H9 (cell line): ENCODE results near the gene BMP7. TPM values are rescaled to one million over a fixed set of nuclear protein-coding genes. Genes with fewer than 3 reads are reported as not detected.

Experiments
- DNase-seq: peaks from one replicate; pipeline ENCODE4 v3.0.0-alpha.2; 2017
- H2AFZ ChIP-seq: one replicate; pipeline ENCODE4 v1.6.1; 2013; ENCODE audit warnings: mild to moderate bottlenecking, low read length, control low read depth, moderate library complexity
- H2AK5ac ChIP-seq: 2 replicates; pipeline ENCODE4 v1.6.1; 2013; ENCODE audit warnings: low read length, control low read depth, mixed read lengths; ENCODE audit not compliant: insufficient read length
- H2BK120ac ChIP-seq: one replicate; pipeline ENCODE4 v1.6.1; 2013; ENCODE audit warnings: low read depth, mild to moderate bottlenecking, low read length, control low read depth, inconsistent platforms; ENCODE audit not compliant: poor library complexity, severe bottlenecking
- H2BK12ac ChIP-seq: 2 replicates; pipeline ENCODE4 v1.6.1; 2013; ENCODE audit warnings: low read length, control low read depth, mixed read lengths, low read depth; ENCODE audit not compliant: insufficient read length
- H2BK15ac ChIP-seq: 2 replicates; pipeline ENCODE4 v1.6.1; 2013; ENCODE audit warnings: low read depth, low read length, control low read depth
- H2BK20ac ChIP-seq: one replicate; pipeline ENCODE4 v1.6.1; 2013; ENCODE audit warnings: low read depth, mild to moderate bottlenecking, low read length, control low read depth, inconsistent platforms; ENCODE audit not compliant: poor library complexity, severe bottlenecking
- H2BK5ac ChIP-seq: 2 replicates; pipeline ENCODE4 v1.6.1; 2013; ENCODE audit warnings: low read length, control low read depth, mixed read lengths; ENCODE audit not compliant: insufficient read length
- H3K14ac ChIP-seq: 2 replicates; pipeline ENCODE4 v1.6.1; 2013; ENCODE audit warnings: low read length, control low read depth; ENCODE audit not compliant: insufficient read depth
- H3K18ac ChIP-seq: 2 replicates; pipeline ENCODE4 v1.6.1; 2013; ENCODE audit warnings: low read depth, mild to moderate bottlenecking, mixed read lengths, low read length, control low read depth; ENCODE audit not compliant: insufficient read length
- H3K23ac ChIP-seq: 2 replicates; pipeline ENCODE4 v1.6.1; 2013; ENCODE audit warnings: low read length, control low read depth, mixed read lengths, low read depth; ENCODE audit not compliant: insufficient read length
- H3K23me2 ChIP-seq: 2 replicates; pipeline ENCODE4 v1.6.1; 2013; ENCODE audit warnings: low read depth, mild to moderate bottlenecking, mixed read lengths, low read length, control low read depth; ENCODE audit not compliant: insufficient read length, poor library complexity, severe bottlenecking
- H3K27ac ChIP-seq: 2 replicates; pipeline ENCODE4 v1.5.1; 2013; ENCODE audit warnings: low read length, control low read depth, mixed read lengths, low read depth; ENCODE audit not compliant: insufficient read length
- H3K27me3 ChIP-seq: 2 replicates; pipeline ENCODE4 v1.6.1; 2013; ENCODE audit warnings: low read length, control low read depth, inconsistent platforms; ENCODE audit not compliant: insufficient read depth
- H3K4ac ChIP-seq: 2 replicates; pipeline ENCODE4 v1.6.1; 2013; ENCODE audit warnings: low read depth, mild to moderate bottlenecking, control low read depth, inconsistent platforms, low read length, moderate library complexity
- H3K4me1 ChIP-seq: 2 replicates; pipeline ENCODE4 v1.6.1; 2013; ENCODE audit warnings: low read length, control low read depth, inconsistent platforms; ENCODE audit not compliant: insufficient read depth
- H3K4me2 ChIP-seq: 2 replicates; pipeline ENCODE4 v1.6.1; 2013; ENCODE audit warnings: low read length, control low read depth, mixed read lengths; ENCODE audit not compliant: insufficient read length, insufficient read depth
- H3K56ac ChIP-seq: 2 replicates; pipeline ENCODE4 v1.6.1; 2013; ENCODE audit warnings: low read depth, mild to moderate bottlenecking, mixed read lengths, low read length, control low read depth; ENCODE audit not compliant: insufficient read length
- H3K79me1 ChIP-seq: 2 replicates; pipeline ENCODE4 v1.6.1; 2013; ENCODE audit warnings: low read depth, mild to moderate bottlenecking, moderate library complexity, low read length, control low read depth, inconsistent platforms; ENCODE audit not compliant: insufficient read depth, poor library complexity, severe bottlenecking
- H3K79me2 ChIP-seq: 2 replicates; pipeline ENCODE4 v1.6.1; 2013; ENCODE audit warnings: low read length, control low read depth, inconsistent platforms; ENCODE audit not compliant: insufficient read depth
- H3K9ac ChIP-seq: 2 replicates; pipeline ENCODE4 v1.6.1; 2013; ENCODE audit warnings: low read length, control low read depth, mixed read lengths; ENCODE audit not compliant: insufficient read length; ENCODE audit errors: extremely low read depth
- H3K9me3 ChIP-seq: one replicate; pipeline ENCODE4 v1.6.1; 2013; ENCODE audit warnings: low read depth, low read length, inconsistent platforms; ENCODE audit not compliant: control insufficient read depth
- H3T11ph ChIP-seq: one replicate; pipeline ENCODE4 v1.6.1; 2013; ENCODE audit warnings: mild to moderate bottlenecking, low read length, control low read depth, inconsistent platforms
- H4K20me1 ChIP-seq: one replicate; pipeline ENCODE4 v1.6.1; 2013; ENCODE audit not compliant: control insufficient read depth, insufficient read length, insufficient read depth
- H4K5ac ChIP-seq: 2 replicates; pipeline ENCODE4 v1.6.1; 2013; ENCODE audit warnings: low read depth, mild to moderate bottlenecking, mixed read lengths, low read length, control low read depth; ENCODE audit not compliant: insufficient read length
- H4K8ac ChIP-seq: replicated peaks from 2 replicates; pipeline ENCODE4 v1.6.1; 2013; ENCODE audit warnings: low read length, control low read depth, mixed read lengths, low read depth; ENCODE audit not compliant: insufficient read length
- H4K91ac ChIP-seq: 2 replicates; pipeline ENCODE4 v1.6.1; 2013; ENCODE audit warnings: low read depth, mild to moderate bottlenecking, moderate library complexity, mixed read lengths, low read length, control low read depth; ENCODE audit not compliant: insufficient read length
- H3K27ac Mint-ChIP-seq, 3 experiments: 2 replicates in 2 of 3; 3 replicates in 1 of 3; pipeline ENCODE4 v1.8.0; 2020 to 2021; ENCODE audit warnings: mixed read lengths in 3 of 3, mild to moderate bottlenecking in 1 of 3, moderate library complexity in 1 of 3
- H3K27me3 Mint-ChIP-seq: 2 replicates; pipeline ENCODE4 v1.8.0; 2021; ENCODE audit warnings: low read depth, mild to moderate bottlenecking, moderate library complexity, mixed read lengths
- H3K36me3 Mint-ChIP-seq, 3 experiments: 2 replicates in 2 of 3; 3 replicates in 1 of 3; pipeline ENCODE4 v1.8.0; 2020 to 2021; ENCODE audit warnings: low read depth in 3 of 3, mixed read lengths in 3 of 3; ENCODE audit not compliant: insufficient read depth in 1 of 3
- H3K4me1 Mint-ChIP-seq, 2 experiments: 2 replicates each; pipeline ENCODE4 v1.8.0; 2020; ENCODE audit warnings: mixed read lengths in 2 of 2
- H3K4me3 Mint-ChIP-seq, 2 experiments: 2 replicates in 1 of 2; 3 replicates in 1 of 2; pipeline ENCODE4 v1.8.0; 2020 to 2021; ENCODE audit warnings: mild to moderate bottlenecking in 2 of 2, mixed read lengths in 2 of 2, moderate library complexity in 1 of 2
- H3K9me3 Mint-ChIP-seq, 2 experiments: 2 replicates in 1 of 2; 3 replicates in 1 of 2; pipeline ENCODE4 v1.8.0; 2020; ENCODE audit warnings: mild to moderate bottlenecking in 2 of 2, mixed read lengths in 2 of 2, moderate library complexity in 1 of 2
- WGBS: extraction: QIAGEN DNeasy Blood & Tissue Kit; methylation state at CpG from one replicate; pipeline ENCODE4 v1.1.7; 2013; ENCODE audit warnings: missing lambda C conversion rate, low lambda C conversion rate, mixed read lengths; ENCODE audit not compliant: insufficient read length; ENCODE audit errors: extremely low coverage; 5-methylcytosine and 5-hydroxymethylcytosine counted together
- total RNA-seq: library from RNA; stranded (reverse); gene quantifications from 2 replicates; pipeline ENCODE4 v1.2.1, GENCODE V29; 2021
- TF ChIP-seq, protein P1 (sequence below): fragments of 200-600 bp; sonication (generic); conservative IDR thresholded peaks from 3 replicates; pipeline ENCODE4 v1.8.0; 2021; ENCODE audit warnings: antibody characterized with exemption, mild to moderate bottlenecking

BMP7 gene
- total RNA-seq, 1 experiment from 2014 or later: 17.7 TPM

DNA sequence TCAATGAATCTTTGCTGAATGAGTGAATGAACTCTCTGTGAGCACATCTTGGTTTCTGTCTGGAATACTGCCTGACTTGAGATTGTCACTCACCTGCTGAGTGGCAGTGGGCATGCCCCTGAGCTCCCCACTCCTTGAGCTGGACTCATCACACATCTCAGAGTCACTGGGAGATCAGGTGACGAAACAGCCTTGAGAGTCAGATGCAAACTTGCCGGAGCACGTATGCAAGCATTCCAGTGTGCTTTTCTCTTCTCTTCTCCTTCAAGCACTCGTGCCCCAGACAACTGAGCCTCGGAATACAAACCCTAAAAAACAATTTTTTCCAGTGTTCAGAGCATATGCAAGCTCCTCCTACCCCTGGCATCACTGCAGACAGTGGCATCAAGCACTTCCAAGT lies 9.4 kb upstream of the BMP7 start:
- no peaks in the 10 kb centered on the region for H3K79me1 ChIP-seq

More for the DNA sequence above, 9.4 kb upstream of the BMP7 start:
- Histone ChIP-seq H3K27me3 (no peaks in the 10 kb centered on the region), H2AK5ac (no peak overlapping the region), H3T11ph (no peak overlapping the region), H3K23me2 (no peaks in the 10 kb centered on the region), H3K4me1 (no peaks in the 10 kb centered on the region), H2BK12ac (no peak overlapping the region), H4K8ac (no peak overlapping the region), H3K18ac (no peak overlapping the region), H2AFZ (no peak overlapping the region), H3K9ac (no peak overlapping the region), H3K79me2 (no peaks in the 10 kb centered on the region), H3K14ac (no peak overlapping the region), H2BK5ac (no peak overlapping the region), H2BK15ac (no peak overlapping the region), H3K27ac (no peak overlapping the region), H3K23ac (no peak overlapping the region), H2BK120ac (no peak overlapping the region), H4K5ac (no peak overlapping the region), H2BK20ac (no peak overlapping the region), H4K91ac (no peak overlapping the region), H3K4me2 (no peak overlapping the region), H4K20me1 (no peaks in the 10 kb centered on the region), H3K4ac (no peak overlapping the region), H3K9me3 (no peaks in the 10 kb centered on the region), H3K56ac (no peak overlapping the region)
- no CpG with 5 or more reads among the region's 5 CpGs for WGBS
- Mint-ChIP-seq H3K9me3 (no peaks in the 10 kb centered on the region; a peak in 1 of 5 replicates), H3K4me1 (peaks cover 18 to 35% of the 10 kb centered on the region in 2 experiments), H3K27me3 (peaks cover 50% of the 10 kb centered on the region), H3K4me3 (no peak overlapping the region), H3K36me3 (no peaks in the 10 kb centered on the region), H3K27ac (no peak overlapping the region)
- DNase-seq: no peak
- TF ChIP-seq, protein P1, sequence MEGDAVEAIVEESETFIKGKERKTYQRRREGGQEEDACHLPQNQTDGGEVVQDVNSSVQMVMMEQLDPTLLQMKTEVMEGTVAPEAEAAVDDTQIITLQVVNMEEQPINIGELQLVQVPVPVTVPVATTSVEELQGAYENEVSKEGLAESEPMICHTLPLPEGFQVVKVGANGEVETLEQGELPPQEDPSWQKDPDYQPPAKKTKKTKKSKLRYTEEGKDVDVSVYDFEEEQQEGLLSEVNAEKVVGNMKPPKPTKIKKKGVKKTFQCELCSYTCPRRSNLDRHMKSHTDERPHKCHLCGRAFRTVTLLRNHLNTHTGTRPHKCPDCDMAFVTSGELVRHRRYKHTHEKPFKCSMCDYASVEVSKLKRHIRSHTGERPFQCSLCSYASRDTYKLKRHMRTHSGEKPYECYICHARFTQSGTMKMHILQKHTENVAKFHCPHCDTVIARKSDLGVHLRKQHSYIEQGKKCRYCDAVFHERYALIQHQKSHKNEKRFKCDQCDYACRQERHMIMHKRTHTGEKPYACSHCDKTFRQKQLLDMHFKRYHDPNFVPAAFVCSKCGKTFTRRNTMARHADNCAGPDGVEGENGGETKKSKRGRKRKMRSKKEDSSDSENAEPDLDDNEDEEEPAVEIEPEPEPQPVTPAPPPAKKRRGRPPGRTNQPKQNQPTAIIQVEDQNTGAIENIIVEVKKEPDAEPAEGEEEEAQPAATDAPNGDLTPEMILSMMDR: no peak
